ENCODE measurements around the gene SPECC1. TPM values are rescaled to one million over a fixed set of nuclear protein-coding genes. Genes with fewer than 3 reads are reported as not detected.

The SPECC1 gene
- total and polyA plus RNA-seq, 2 donors (not counting 3 experiments of a cell fraction or from before 2014, with no cell fraction given) = 5.3 to 20.4 TPM

GRCh38 chr17:20205609-20206008 is 196.4 kb downstream of the SPECC1 start:
- Histone ChIP-seq H2AFZ (ENCODE audit: low read depth, low read length) (no peak overlapping the region), H3K9me3 (replicated peaks; ENCODE audit: control insufficient read depth, insufficient read depth, low read length) (no peaks in the 10 kb centered on the region), H3K27ac (ENCODE audit: insufficient read depth, low read depth, low read length) (peak overlapping the region; percentile 34), H3K9me1 (replicated peaks; ENCODE audit: control insufficient read depth, extremely low read depth, insufficient read depth, low read length) (no peaks in the 10 kb centered on the region), H4K20me1 (replicated peaks; ENCODE audit: control insufficient read depth, extremely low read depth, insufficient read depth, low read length) (no peaks in the 10 kb centered on the region), H3K4me2 (ENCODE audit: insufficient read depth, low read length) (no peak overlapping the region), H3K4me1 (ENCODE audit: control insufficient read depth, extremely low read depth, insufficient read depth, low read length) (peaks cover 17% of the 10 kb centered on the region), H3K4me3 (replicated peaks in 1 of 3; ENCODE audit: insufficient read depth in 1 of 3, low read depth in 1 of 3, low read length in 3 of 3) (no peak overlapping the region), H3K36me3 (ENCODE audit: control insufficient read depth in 2 of 2, extremely low read depth in 1 of 2, insufficient read depth in 2 of 2, low read length in 2 of 2) (no peaks in the 10 kb centered on the region), H3K9ac (replicated peaks; ENCODE audit: extremely low read depth, insufficient read depth, low read length) (no peak overlapping the region), H3K79me2 (ENCODE audit: control insufficient read depth, insufficient read depth, low read length) (no peaks in the 10 kb centered on the region), H3K27me3 (ENCODE audit: control insufficient read depth in 2 of 2, insufficient read depth in 2 of 2, low read length in 2 of 2) (no peaks in the 10 kb centered on the region)
- dilution Hi-C loops (cut with MboI; ENCODE audit: extremely low pct_ligation_motif_present, low sequenced_read_pairs) = no loop called here
- POLR2A ChIA-PET = no interaction called here
- CTCF ChIA-PET = interaction anchor here (0.7 to 2.6 kb wide), 6 partner anchors 8 to 85 kb away, joined by 3 to 14 read pairs (median 4); no protein-coding TSS in a partner anchor
- FAIRE-seq = no peak
- DNase-seq (ENCODE audit: low read depth, low spot score) = no peak
- intact Hi-C loops (cut with micrococcal nuclease) = loop anchor here (5.0 kb wide), 1 partner anchor 48 kb away; no protein-coding TSS in a partner anchor
- no TSS peak for BruUV-seq (replicated peaks)
- no peak for TF ChIP-seq MYC (IDR thresholded peaks at IDR 0.05; ENCODE audit: low read depth, low read length)
- TF ChIP-seq JUN (IDR thresholded peaks at IDR 0.05; ENCODE audit: borderline replicate concordance, insufficient read depth, insufficient read length, low read depth) = no peak
- no peak for TF ChIP-seq POLR2A (IDR thresholded peaks at IDR 0.05; ENCODE audit: low read depth, low read length)
- TF ChIP-seq GATA2 (IDR thresholded peaks at IDR 0.05; ENCODE audit: insufficient read depth, insufficient read length, low read depth, low read length) = no peak
- no peak for TF ChIP-seq FOS (IDR thresholded peaks at IDR 0.05; ENCODE audit: borderline replicate concordance, insufficient read depth, low read length)
- no peak for TF ChIP-seq POLR2AphosphoS5 (IDR thresholded peaks at IDR 0.05; ENCODE audit: insufficient read depth, low read depth, low read length)
- no peak for TF ChIP-seq MAX (IDR thresholded peaks at IDR 0.05; ENCODE audit: insufficient read depth, insufficient read length)
- TF ChIP-seq CTCF (IDR thresholded peaks at IDR 0.05; ENCODE audit: extremely low read depth in 1 of 2, insufficient read depth in 1 of 2, low read depth in 1 of 2, low read length in 2 of 2) = no peak
- no peak for TF ChIP-seq EZH2 (IDR thresholded peaks at IDR 0.05; ENCODE audit: borderline replicate concordance, low read depth, low read length, severe bottlenecking)
